Smooth muscle cell (in vitro differentiated cells): ENCODE results near the gene GAK. TPM values are rescaled to one million over a fixed set of nuclear protein-coding genes. Genes with fewer than 3 reads are reported as not detected.

Source experiments
- DNase-seq: peaks from one replicate; lab custom pipeline; 2025; ENCODE audit not compliant: unreplicated experiment; lab: John Stamatoyannopoulos, UW
- H2AFZ ChIP-seq: fragments of 200-600 bp; sonication (generic); 2 replicates; pipeline ENCODE4 v1.6.0; 2016; ENCODE audit warnings: antibody characterized with exemption, low read depth, mild to moderate bottlenecking
- H3F3A ChIP-seq: fragments of 200-600 bp; sonication (generic); 2 replicates; pipeline ENCODE4 v1.6.0; 2017; ENCODE audit warnings: antibody characterized with exemption, low read depth
- H3K27ac ChIP-seq: fragments of 200-600 bp; sonication (generic); 2 replicates; pipeline ENCODE4 v1.5.1; 2016; ENCODE audit warnings: low read depth, mild to moderate bottlenecking
- H3K27me3 ChIP-seq: fragments of 200-600 bp; sonication (generic); 2 replicates; pipeline ENCODE4 v1.6.1; 2016; ENCODE audit warnings: low read depth, mild to moderate bottlenecking
- H3K36me3 ChIP-seq: fragments of 200-600 bp; sonication (generic); 2 replicates; pipeline ENCODE4 v1.5.1; 2016; ENCODE audit warnings: low read depth
- H3K4me1 ChIP-seq: fragments of 200-600 bp; sonication (generic); 2 replicates; pipeline ENCODE4 v1.5.1; 2016; ENCODE audit warnings: low read depth
- H3K4me2 ChIP-seq: fragments of 200-600 bp; sonication (generic); 2 replicates; pipeline ENCODE4 v1.6.0; 2016; ENCODE audit warnings: mild to moderate bottlenecking
- H3K4me3 ChIP-seq: fragments of 200-600 bp; sonication (generic); 2 replicates; pipeline ENCODE4 v1.5.1; 2016; ENCODE audit warnings: mild to moderate bottlenecking
- H3K79me2 ChIP-seq: fragments of 200-600 bp; sonication (generic); 2 replicates; pipeline ENCODE4 v1.6.0; 2016; ENCODE audit warnings: low read depth, mild to moderate bottlenecking
- H3K9ac ChIP-seq: fragments of 200-600 bp; sonication (generic); 2 replicates; pipeline ENCODE4 v1.6.0; 2016; ENCODE audit warnings: low read depth
- H3K9me3 ChIP-seq: fragments of 200-600 bp; sonication (generic); replicated peaks from 2 replicates; pipeline ENCODE4 v1.5.1; 2016; ENCODE audit warnings: low read depth
- H4K20me1 ChIP-seq: fragments of 200-600 bp; sonication (generic); 2 replicates; pipeline ENCODE4 v1.6.0; 2016; ENCODE audit warnings: low read depth
- CTCF ChIP-seq: fragments of 200-600 bp; sonication (generic); IDR thresholded peaks from 2 replicates; pipeline ENCODE4 v1.5.1; 2017; ENCODE audit warnings: borderline replicate concordance, mild to moderate bottlenecking, antibody characterized with exemption; ENCODE audit not compliant: insufficient read depth, poor library complexity, severe bottlenecking
- WGBS: methylation state at CpG from one replicate; pipeline ENCODE4 v1.1.7; 2016; ENCODE audit warnings: low lambda C conversion rate; 5-methylcytosine and 5-hydroxymethylcytosine counted together
- polyA plus RNA-seq: library from polyadenylated mRNA; unstranded; fragments of >200 nt; fragmentation: Nextera tagmentation; extraction: Ambion mirVana; gene quantifications from 2 replicates; pipeline ENCODE4 v1.2.1, GENCODE V29; 2016
- total RNA-seq: library from RNA; depleted of rRNA; stranded (reverse); fragments of >200 nt; gene quantifications from 2 replicates; pipeline ENCODE4 v1.2.3, GENCODE V29; 2014

The GAK gene
- total and polyA plus RNA-seq, 2 experiments from 2014 or later, result 56.2 to 85.4 TPM

GRCh38 chr4:881709-882108 lies 50.4 kb downstream of the GAK start:
- Histone ChIP-seq H3K27me3 (no peaks in the 10 kb centered on the region), H3K9ac (no peak overlapping the region), H3K27ac (no peak overlapping the region), H3K9me3 (no peaks in the 10 kb centered on the region), H2AFZ (no peak overlapping the region), H3K4me3 (no peak overlapping the region), H3K4me2 (no peak overlapping the region), H3K79me2 (no peaks in the 10 kb centered on the region), H3F3A (no peaks in the 10 kb centered on the region), H3K4me1 (no peaks in the 10 kb centered on the region), H3K36me3 (no peaks in the 10 kb centered on the region), H4K20me1 (no peaks in the 10 kb centered on the region)
- DNase-seq, result no peak
- TF ChIP-seq CTCF, result no peak
- 96% methylated on average over 34 of the region's 34 CpGs for WGBS

- no peak overlapping the region for H3K9ac ChIP-seq
- H3F3A ChIP-seq, result no peaks in the 10 kb centered on the region
- DNase-seq, result no peak
- H3K27ac ChIP-seq, result no peak overlapping the region
- H3K27me3 ChIP-seq, result no peaks in the 10 kb centered on the region
- no peaks in the 10 kb centered on the region for H4K20me1 ChIP-seq
- H3K79me2 ChIP-seq, result no peaks in the 10 kb centered on the region
- no peak overlapping the region for H3K4me2 ChIP-seq
- no peaks in the 10 kb centered on the region for H3K36me3 ChIP-seq
- no peak overlapping the region for H2AFZ ChIP-seq
- TF ChIP-seq CTCF, result no peak
- no peaks in the 10 kb centered on the region for H3K9me3 ChIP-seq
- H3K4me1 ChIP-seq, result no peaks in the 10 kb centered on the region
- H3K4me3 ChIP-seq, result no peak overlapping the region
- 97% methylated on average over 17 of the region's 17 CpGs for WGBS
Observed at GRCh38 chr4:880684-881405, 51.3 kb downstream of the GAK start.

- Histone ChIP-seq H3F3A (no peaks in the 10 kb centered on the region), H2AFZ (no peak overlapping the region), H3K4me3 (no peak overlapping the region), H4K20me1 (no peaks in the 10 kb centered on the region), H3K36me3 (no peaks in the 10 kb centered on the region), H3K9me3 (no peaks in the 10 kb centered on the region), H3K4me2 (no peak overlapping the region), H3K9ac (no peak overlapping the region), H3K27me3 (no peaks in the 10 kb centered on the region), H3K79me2 (no peaks in the 10 kb centered on the region), H3K27ac (no peak overlapping the region), H3K4me1 (no peaks in the 10 kb centered on the region)
- 95% methylated on average over 12 of the region's 12 CpGs for WGBS
- TF ChIP-seq CTCF, result no peak
- no peak for DNase-seq
Observed at GRCh38 chr4:879729-880077, 52.4 kb downstream of the GAK start.
